NCI-H1694 (cell line): ENCODE measurements around the gene BTBD9.
"Not testable (repeated sequence)": the region's sequence is repeated elsewhere in the genome, so short reads cannot be mapped to it uniquely, and the experiment has no call there.

Experiments
- DNase-seq: peaks from one replicate; lab custom pipeline; 2025; lab: John Stamatoyannopoulos, UW

Gene BTBD9

DNA sequence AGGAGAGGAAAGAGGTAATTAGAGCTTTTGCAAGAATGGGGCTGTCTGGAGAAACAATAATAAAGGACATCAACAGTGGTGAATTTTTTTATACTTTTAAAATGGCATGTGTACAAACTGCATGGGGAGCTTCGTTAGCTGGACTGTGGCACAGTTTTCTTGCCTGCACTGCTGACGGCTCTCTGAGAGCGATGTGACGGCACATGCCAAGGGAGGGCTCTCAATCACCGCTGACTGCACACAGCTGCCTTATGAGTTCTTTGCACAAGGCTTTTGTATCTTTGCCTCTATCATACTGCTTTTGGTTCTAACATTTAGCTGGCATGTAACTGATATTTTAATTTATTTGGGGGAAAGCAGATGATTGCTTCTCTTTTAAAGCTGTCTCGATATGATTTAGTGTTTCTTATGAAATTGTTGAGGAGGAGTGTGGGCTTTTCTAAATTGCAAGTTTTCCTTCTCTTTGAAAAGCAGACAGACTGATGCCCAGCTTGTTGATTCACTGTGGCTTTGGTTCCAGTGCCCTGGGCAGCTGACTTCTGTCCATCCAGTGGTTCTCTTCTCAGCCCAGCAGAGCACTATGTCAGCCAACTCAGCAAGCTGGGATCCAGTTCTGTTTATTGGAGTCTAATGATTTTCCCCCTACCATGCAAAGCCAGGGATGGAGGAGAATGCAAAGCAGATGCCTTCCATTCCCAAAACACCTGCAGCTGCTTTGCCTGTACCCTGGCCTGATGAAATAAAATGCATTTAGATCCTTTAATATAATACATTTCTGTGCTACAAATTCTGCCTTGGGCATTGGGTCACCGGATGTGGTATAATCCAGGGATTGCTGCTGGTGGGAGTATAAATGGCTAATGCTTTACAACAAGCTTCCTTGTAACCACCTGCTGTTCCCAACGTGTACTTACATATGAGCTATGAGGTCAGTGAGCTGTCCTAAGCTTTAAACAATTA lies 496.3 kb downstream of the BTBD9 start:
- DNase-seq, result no peak

DNA sequence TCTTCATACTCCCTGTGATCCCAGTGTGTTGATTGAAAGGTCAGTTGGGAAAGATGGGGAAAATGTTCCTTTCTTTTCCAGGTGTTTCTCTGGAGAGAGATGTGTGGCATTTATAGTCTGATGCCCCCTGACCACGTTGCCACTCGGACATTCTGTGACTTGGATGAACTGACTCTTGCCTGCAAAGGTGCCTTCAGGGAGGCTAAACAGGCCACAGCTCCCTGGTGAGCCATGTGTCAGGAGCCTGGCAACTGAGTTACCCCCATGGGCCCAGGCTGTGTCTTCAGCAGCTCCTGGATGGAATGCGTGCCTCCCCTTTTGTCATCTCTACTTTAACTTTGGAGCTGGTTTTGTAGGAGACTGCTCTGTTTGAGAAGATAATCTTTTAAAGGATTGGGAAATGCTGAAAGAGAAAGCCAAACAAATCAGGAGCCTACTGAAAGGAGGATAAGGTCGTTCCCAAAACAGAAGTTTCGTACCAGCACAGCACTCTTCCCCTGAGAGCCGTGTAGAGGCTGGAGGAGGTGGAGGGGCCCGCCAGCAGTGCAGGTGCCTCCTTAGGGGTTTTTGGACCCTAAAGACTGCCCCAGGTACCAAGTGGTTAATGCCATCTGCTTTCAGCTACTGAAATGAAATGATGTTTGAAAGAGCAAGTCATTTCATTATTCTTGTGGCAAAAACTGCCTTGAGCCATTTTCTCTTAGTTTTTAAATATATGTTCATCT lies 497.4 kb downstream of the BTBD9 start:
- DNase-seq, result no peak

DNA sequence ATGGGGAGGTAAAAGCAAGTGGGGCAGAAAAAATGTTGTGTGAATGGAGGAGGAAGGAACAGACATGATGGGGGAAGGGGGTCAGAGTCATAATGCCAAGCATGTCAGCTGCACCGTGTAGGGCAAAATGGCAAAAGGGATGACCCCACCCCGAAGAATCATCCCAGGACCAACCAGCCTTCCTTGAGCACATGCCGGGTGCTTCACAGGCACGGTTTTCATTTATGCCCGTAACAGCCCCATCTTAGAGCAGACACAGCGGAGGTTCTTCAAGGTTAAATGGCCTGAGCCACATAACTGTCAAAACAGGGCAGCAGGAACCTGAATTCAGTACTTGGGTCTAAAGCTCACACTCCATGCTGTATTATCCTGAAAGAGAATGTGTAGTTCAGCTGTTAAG lies 498.0 kb downstream of the BTBD9 start:
- DNase-seq, result no peak

DNA sequence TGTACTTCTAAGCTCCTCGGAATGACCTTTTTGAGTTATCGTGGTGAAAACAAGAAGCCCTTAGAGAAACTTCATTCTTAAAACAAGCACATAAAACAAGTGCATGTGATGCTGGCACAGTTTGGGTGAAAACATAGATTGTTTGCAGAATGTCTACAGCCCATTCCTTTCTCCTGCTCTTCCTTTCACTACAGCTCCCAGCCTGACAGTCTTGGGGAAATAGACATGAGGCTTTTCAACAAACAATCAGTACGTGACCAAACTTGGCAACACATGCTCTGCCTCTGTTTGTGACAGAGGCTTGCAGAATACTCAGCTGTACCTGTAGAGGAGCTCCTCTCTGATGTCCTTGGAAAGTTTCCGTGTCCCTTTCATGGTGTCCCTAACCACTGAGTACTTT lies 498.6 kb downstream of the BTBD9 start:
- DNase-seq, result no peak

DNA sequence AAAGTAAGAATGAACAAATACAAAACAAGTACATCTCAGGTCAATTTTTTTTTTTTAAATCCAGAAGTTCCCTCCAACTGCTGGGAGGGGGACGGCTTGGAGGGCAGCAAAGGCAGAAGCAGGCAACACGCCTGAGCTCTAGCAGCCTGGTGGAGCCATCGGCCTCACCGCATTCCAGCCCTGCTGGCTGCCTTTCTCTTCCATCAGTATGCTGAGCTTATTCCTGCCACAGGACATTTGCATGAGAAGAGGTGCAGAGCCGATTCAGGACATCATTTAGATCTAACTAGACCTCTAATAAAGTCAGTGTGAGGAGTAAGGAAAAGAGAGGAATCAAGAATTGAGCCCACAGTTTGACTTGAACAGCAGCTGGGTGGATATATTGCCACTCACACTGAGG lies 501.4 kb downstream of the BTBD9 start:
- no peak for DNase-seq

DNA sequence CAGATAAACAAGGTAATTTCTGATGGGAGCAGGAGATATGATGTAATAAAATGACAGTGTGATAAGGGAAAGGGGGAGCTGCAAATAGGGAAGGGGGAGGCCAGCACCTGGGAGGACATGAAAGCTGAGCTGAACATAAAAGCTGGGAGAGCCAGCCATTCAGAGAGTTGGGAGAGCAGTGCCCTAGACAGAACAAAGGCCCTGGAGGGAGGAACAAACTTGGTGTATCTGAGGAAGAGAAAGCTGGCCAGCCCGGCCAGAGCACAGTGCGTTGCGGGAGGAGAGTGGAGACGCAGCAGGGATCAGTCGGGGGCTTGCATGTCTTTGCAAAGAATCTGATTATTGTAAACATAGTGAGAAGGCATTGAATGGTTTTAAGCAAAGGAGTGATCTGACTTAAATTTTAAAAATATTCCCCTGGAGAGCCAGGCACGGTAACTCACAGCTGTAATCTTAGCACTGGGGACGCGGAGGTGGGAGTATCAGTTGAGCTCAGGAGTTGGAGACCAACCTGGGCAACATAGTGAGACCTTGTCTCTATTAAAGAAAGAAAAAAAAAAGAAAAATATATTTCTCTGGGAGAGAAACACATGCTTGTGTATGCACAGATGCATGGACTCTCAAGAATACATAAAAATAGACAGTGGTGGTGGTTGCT lies 502.0 kb downstream of the BTBD9 start:
- DNase-seq, result no peak

DNA sequence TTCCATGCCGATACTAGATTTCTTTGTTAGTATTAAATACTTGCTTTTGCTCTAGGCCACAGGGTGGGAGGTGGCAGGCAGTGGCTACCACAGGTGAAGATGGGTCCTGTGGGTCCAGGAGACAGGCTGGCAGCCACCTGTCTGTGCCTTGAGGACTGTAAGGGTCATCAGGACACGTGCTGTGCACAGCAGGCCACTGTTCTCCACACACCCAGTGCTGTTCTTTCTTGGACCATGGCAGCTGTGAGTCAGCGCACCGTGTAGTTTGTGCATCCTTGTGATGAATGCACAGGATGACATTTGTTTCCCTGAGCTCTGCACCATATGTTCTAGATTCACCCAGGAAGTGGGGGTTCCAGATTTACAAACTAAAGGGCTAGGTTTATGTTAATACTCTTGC lies 503.2 kb downstream of the BTBD9 start:
- DNase-seq, result no peak

DNA sequence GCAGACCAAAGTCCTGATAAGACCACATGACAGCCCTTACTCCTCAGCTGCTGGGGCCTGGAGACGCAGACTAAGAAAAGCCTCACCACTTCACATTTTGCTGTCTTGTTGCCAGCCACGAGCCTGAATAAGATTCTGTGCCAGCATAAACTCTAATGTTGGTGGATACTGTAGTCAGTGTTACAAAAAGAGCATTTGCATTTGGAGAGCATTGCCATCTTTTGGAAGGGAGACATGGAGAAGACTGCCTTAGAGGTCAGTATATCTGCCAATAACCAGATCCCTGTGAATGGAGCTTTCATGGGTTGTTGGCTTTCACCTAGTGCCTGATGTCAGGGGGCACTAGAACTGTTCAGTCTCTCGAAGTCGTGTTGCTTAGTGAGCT lies 505.0 kb downstream of the BTBD9 start:
- DNase-seq, result no peak

DNA sequence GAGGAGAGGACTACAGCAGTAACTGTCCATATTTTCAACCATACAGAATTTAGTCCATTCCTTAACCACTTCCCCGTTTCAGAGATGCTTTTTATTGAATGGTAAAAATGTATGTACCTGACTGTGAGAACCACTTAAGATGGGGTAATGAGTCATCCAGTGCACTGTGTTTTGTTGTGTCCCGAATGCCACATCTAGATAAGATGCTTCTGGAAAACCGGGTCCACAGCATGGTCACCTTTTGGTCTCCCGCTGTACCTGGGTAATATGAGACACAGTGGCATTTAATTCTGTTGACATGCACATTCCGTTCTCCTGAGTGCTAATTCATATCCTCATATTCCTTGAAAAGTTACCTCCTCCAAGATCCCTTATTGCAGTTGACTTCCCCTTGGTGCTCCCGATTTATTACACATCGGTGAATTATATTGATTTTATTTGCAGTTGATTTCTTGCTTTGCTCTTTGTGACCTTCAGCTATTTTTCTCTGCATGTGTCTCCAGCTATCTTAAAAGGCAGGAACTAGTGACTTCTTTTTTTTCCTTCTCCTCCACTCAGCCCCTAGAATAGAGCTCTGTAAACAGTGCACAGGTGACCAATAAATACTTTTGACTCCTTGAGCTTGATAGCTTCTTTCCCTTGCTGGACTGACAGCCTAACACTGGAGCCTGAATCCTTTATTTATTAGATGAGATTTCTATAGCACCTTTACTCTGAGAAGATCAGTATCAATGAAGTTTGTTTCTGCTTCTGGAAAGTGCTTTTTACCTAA lies 505.6 kb downstream of the BTBD9 start:
- no peak for DNase-seq

DNA sequence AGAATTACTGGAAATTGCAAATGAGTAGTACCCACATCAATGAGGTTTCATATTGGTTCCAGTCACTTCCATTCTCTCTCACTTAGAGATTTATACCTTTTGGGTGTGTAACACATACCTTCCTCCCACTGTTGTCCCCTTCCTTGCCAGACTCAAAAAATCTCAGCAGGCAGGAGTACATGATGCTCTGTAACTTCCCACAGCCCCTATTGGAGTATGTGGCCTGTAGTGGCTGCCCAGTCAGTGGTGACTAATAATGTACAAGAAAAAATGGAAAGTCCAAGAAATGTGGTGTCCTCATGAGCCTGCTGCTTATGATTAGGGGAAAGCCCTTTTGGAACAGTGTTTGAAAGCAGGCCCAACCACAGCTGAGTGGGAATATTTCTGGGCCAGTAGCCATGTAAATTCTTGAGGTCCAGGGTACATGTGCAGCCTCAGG lies 508.2 kb downstream of the BTBD9 start:
- no peak for DNase-seq

DNA sequence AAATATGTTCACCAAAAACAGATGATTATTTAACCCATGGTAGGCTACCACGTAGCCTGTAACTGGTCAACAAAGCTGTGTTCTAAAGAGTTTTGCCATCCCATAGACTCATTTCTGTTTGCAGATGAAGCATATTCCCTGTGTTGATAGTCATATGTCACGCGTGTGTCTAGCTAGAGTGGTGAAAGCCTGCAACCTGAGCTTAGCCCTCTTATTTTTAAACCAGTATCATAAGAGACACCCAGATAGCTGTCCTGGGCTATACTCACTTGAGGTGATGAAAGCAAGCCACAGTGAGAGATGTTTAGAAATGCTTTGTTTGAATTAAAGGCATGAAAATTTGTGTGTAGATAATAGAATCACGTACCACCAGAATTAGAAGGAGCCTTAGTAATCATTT lies 512.4 kb downstream of the BTBD9 start:
- no peak for DNase-seq

DNA sequence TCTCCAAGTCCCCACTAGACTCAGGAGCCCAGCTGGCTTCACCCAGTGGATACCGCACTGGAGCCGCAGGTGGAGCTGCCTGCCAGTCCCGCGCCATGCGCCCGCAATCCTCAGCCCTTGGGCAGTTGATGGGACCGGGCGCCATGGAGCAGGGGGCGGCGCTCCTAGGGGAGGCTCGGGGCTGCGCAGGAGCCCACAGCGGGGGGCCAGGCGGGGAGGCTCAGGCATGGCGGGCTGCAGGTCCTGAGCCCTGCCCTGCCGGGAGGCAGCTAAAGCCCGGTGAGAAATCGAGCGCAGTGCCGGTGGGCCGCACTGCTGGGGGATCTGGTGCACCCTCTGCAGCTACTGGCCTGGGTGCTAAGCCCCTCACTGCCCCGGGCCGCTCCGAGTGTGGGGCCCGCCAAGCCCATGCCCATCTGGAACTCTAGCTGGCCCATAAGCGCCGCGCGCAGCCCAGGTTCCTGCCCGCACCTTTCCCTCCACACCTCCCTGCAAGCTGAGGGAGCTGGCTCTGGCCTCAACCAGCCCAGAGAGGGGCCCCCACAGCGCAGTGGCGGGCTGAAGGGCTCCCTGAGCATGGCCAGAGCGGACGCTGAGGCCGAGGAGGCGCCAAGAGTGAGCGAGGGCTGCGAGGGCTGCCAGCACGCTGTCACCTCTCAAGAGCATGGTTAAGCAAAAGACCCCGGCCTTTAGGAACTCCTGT lies 515.4 kb downstream of the BTBD9 start:
- DNase-seq, result not testable (repeated sequence)

DNA sequence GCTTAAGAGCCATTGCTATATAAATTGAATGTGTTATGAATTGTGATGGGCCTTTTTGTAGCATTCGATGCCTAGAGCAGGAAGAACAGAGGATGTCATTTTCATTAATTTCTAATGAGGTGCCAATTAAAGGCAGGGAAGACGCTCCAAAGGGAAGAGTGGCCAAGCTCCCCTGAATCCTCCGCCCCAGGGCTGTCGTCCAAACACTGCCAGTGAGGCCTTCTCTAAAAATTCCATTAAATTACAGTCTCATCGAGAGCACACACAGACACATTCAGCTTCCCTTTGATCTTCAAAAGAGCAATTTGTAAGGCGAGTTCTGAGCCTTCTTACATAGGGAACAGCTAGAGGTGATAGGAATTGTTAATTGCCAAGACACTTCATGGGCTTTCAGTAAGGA lies 520.2 kb downstream of the BTBD9 start:
- no peak for DNase-seq

DNA sequence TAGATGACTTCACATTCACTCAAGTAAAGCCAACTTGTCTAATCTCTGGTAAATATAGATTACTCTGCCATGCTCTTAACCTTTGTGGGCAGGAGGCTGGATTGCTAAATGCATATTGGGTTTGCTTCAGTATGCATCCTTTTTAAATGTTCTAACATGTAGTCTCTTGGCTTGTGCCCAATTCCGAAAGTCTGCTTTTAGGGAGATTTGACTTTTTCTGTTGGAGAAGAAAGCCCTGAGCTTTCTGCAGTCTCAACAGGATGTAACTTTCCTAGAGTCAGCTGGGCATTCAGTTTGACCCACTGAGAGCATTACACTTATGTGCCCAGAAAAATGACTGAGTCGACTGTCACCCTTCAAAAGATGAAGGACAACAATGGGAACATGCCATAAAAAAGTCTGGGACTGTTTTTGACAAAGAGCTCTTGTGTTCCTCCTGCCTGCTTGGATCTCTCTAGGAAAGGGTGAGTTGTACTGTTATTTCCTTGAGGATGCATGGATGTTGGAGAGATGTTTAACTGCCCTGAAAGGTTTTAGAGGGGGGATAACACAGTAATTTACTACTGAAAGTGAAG lies 520.9 kb downstream of the BTBD9 start:
- DNase-seq, result no peak
